DMS153 treated with DMSO at 0.1 percent for 48 hours (cell line): Measurements from ENCODE around the gene SDK2.
"Not testable (repeated sequence)": the region's sequence is repeated elsewhere in the genome, so short reads cannot be mapped to it uniquely, and the experiment has no call there.

Source experiments
- DNase-seq: peaks from one replicate; lab custom pipeline; 2025; ENCODE audit not compliant: unreplicated experiment; lab: John Stamatoyannopoulos, UW

Gene SDK2

GRCh38 chr17:73466704-73467433, 177.4 kb downstream of the SDK2 start:
- no peak for DNase-seq

- no peak for DNase-seq
Observed at GRCh38 chr17:73465953-73466230, 178.4 kb downstream of the SDK2 start.

- DNase-seq, result peak; percentile 96
Observed at GRCh38 chr17:73465130-73465952, 178.9 kb downstream of the SDK2 start.

GRCh38 chr17:73464447-73464846, 179.8 kb downstream of the SDK2 start:
- no peak for DNase-seq

- no peak for DNase-seq
Observed at GRCh38 chr17:73463821-73464220, 180.4 kb downstream of the SDK2 start.

GRCh38 chr17:73462823-73463222, 181.4 kb downstream of the SDK2 start:
- peak; percentile 83 for DNase-seq

GRCh38 chr17:73459980-73460379, 184.3 kb downstream of the SDK2 start:
- DNase-seq, result no peak

- no peak for DNase-seq
Observed at GRCh38 chr17:73455767-73456166, 188.5 kb downstream of the SDK2 start.

- DNase-seq, result no peak
Observed at GRCh38 chr17:73455050-73455687, 189.1 kb downstream of the SDK2 start.

GRCh38 chr17:73453494-73453893, 190.8 kb downstream of the SDK2 start:
- not testable (repeated sequence) for DNase-seq

GRCh38 chr17:73453090-73453489, 191.2 kb downstream of the SDK2 start:
- no peak for DNase-seq

- DNase-seq, result no peak
Observed at GRCh38 chr17:73452009-73452408, 192.2 kb downstream of the SDK2 start.

- no peak for DNase-seq
Observed at GRCh38 chr17:73447319-73447718, 196.9 kb downstream of the SDK2 start.

GRCh38 chr17:73446617-73447016, 197.6 kb downstream of the SDK2 start:
- DNase-seq, result no peak

GRCh38 chr17:73445466-73445865, 198.8 kb downstream of the SDK2 start:
- no peak for DNase-seq

GRCh38 chr17:73444021-73444420, 200.2 kb downstream of the SDK2 start:
- no peak for DNase-seq

GRCh38 chr17:73439597-73439996, 204.6 kb downstream of the SDK2 start:
- no peak for DNase-seq

- no peak for DNase-seq
Observed at GRCh38 chr17:73437826-73438225, 206.4 kb downstream of the SDK2 start.

GRCh38 chr17:73436954-73437353, 207.3 kb downstream of the SDK2 start:
- no peak for DNase-seq

- DNase-seq, result no peak
Observed at GRCh38 chr17:73435412-73435811, 208.8 kb downstream of the SDK2 start.

GRCh38 chr17:73434154-73434553, 210.1 kb downstream of the SDK2 start:
- DNase-seq, result no peak

GRCh38 chr17:73433501-73433900, 210.7 kb downstream of the SDK2 start:
- no peak for DNase-seq
